CD4-positive, alpha-beta T cell treated with Interleukin-15 for 4 hours (primary cell): ENCODE results near the gene CCDC6.
"Not testable (repeated sequence)": the region's sequence is repeated elsewhere in the genome, so short reads cannot be mapped to it uniquely, and the experiment has no call there.

Experiments used
- DNase-seq: peaks from one replicate; pipeline ENCODE4 v3.0.0-alpha.2; 2020; ENCODE audit warnings: low spot score

The CCDC6 gene

DNA sequence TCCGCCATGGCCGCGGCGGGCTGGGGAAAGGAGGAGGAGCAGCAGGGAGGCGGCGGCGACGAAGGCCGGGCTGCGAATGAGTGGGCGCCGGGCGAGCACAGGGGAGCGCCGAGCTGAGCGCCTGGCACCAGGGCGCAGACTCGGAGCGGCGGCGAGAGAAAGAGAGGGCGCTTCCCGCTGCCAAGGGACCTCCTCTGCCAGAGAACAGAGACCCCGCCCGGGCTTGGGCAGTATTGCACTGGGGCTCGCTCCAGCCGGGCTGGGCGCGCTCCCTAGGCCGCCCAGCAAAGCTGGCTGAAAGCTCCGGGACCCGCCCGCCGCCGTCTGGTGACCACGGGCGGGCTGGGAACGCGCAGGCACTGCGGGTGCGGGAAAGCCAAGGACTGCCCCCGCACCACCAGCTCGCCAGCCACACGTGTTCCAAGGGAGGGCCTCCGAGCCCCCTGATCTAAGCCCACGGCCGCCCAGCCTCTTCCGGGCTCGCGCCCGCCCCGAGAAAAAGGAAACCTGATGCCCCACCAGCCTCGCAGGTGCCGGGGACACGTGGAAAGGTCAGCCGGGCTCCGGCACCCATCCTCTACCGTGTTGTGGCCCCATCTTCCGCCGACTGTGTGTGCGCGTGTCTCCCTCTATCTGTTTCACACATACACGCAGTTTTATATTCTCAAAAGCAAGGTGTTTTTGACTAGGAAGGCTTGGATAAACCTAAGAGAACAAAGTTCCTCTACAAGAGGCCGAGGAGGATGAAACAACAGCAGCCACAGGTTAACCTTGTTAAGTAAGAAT, at the start of gene CCDC6:
Gene CCDC6 (minus strand): TSS at position 140 of the 786 bp plus-strand sequence. CDS start 132 bp downstream, at position 8.
- peak; percentile 92 for DNase-seq

- DNase-seq: no peak
Measured at GRCh38 chr10:59954296-59954695, 47.9 kb upstream of the CCDC6 start.

GRCh38 chr10:59953711-59954110, 47.4 kb upstream of the CCDC6 start:
- DNase-seq: not testable (repeated sequence)

DNA sequence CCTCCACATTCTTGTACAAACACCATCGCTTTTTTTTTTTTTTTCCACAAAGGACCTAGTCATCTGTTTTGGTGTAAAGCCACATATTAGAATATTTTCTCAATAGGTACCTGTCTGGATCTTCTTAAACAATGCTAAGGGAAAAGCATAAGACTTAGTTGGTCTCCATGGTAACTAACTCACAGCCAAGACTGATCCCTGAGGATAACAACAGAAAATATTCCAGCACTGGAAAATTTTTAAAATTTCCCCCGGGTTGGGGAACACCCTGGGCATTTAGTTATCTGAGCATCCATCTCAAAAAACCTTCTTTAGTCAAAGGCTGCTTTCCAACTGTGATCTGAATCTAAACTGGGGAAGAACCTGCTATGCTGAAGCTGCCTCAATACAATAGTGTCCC, 43.7 kb upstream of the CCDC6 start:
- DNase-seq: no peak

- DNase-seq: no peak
Measured at GRCh38 chr10:59949608-59950007, 43.3 kb upstream of the CCDC6 start.

DNA sequence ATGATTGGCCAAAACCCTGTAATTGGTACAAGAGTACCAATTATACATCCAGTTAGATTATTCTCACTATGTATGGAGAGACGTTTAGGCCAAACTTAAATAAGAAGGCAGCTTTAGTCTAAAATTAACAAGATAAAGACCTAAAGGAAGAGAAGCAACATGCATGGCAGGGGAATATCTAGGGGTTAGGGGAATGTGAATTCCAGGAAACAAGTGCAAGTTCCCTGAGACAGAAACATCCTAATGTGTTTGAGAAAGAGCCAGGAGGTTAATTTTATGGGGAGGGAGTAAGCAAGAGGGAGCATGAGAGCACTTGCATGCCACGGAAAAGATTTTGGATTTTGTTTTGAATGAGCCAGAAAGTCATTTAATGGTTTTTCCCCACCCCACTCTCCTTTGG, 39.6 kb upstream of the CCDC6 start:
- no peak for DNase-seq

DNA sequence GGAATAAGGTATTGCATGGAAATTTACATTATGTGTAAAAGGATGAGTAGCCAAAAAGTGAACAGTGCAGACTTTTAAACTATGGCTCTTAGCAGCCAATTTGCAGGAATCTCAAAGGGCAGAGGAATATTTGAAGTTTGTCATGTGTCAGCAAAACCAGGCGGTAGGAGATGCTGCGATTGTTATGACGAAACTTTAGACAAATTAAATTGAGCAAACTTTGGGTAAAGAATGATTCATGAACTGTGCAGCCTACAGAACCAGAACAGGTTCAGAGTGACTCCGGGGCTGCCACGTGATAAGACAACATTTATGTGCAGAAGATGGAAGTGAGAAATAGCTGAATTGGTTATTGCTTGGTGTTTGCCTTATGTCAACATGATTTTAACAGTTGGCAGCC, 39.2 kb upstream of the CCDC6 start:
- no peak for DNase-seq

- DNase-seq: no peak
Measured at GRCh38 chr10:59944339-59944935, 38.1 kb upstream of the CCDC6 start.

DNA sequence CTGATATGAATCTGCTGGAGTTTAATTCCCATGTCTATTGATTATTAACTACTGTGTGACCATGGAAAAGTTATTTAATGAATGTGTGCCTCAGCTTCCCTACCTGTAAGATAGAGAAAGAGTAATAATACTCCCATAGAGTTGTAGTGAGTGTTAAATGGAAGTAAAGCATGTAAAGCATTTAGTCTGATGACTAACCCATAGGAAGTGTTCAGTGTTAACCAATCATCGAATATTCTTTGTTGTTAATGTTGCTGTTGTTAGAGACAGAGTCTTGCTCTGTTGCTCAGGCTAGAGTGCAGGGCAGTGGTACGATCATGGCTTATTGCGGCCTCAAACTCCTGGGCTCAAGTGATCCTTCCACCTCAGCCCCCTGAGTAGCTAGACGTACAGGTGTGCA, 36.2 kb upstream of the CCDC6 start:
- no peak for DNase-seq

- DNase-seq: no peak
Measured at GRCh38 chr10:59937720-59938119, 31.4 kb upstream of the CCDC6 start.

GRCh38 chr10:59934701-59935100, 28.3 kb upstream of the CCDC6 start:
- no peak for DNase-seq

GRCh38 chr10:59930788-59931521, 24.6 kb upstream of the CCDC6 start:
- not testable (repeated sequence) for DNase-seq

- no peak for DNase-seq
Measured at GRCh38 chr10:59926086-59926485, 19.7 kb upstream of the CCDC6 start.

DNA sequence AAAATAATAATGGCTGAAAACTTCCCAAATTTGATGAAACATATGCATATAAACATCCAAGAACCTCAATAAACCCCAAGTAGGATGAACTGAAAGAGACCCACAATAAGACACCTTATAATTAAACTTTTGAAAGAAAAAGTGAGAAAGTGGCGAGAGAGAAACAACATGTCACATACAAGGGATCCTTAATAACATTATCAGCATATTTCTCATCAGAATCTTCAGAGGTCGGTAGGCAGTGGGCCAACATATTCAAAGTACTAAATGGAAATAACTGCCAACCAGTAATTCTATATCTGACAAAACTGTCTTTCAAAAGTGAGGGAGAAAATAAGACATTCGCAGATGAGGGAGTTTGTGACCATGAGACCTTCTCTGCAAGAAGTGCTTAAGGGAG, 16.6 kb upstream of the CCDC6 start:
- no peak for DNase-seq

- DNase-seq: no peak
Measured at GRCh38 chr10:59917922-59918321, 11.6 kb upstream of the CCDC6 start.

DNA sequence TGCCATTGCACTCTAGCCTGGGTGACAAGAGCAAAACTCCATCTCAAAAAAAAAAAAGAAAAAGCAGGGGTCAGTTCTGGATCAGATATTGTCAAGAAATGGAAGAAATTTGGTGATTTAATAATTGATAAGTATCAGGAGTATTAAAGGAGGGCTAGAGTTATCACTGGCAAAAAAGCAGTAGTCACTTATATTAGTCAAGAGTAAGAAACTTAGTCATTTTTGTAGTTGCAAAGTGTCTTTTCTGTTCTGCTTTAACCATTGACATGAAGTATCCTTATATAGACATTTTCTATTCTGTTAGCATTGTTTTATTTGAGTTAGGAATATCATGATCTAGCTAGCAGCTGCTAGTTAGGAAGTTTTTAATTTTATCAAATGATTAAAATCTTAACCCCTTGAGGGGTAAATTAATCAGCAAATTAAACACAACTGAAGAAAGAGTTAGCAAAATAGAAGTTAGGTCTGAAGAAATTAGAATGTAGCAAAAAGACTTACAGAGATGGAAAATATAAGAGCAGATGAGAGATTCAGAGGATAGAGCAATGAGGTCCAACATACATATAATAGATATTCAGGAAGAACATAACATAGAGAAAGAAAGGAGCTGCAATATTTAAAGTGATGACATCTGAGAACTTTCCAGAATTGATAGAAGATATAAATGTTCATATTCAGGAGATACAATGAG, 7.3 kb upstream of the CCDC6 start:
- no peak for DNase-seq

DNA sequence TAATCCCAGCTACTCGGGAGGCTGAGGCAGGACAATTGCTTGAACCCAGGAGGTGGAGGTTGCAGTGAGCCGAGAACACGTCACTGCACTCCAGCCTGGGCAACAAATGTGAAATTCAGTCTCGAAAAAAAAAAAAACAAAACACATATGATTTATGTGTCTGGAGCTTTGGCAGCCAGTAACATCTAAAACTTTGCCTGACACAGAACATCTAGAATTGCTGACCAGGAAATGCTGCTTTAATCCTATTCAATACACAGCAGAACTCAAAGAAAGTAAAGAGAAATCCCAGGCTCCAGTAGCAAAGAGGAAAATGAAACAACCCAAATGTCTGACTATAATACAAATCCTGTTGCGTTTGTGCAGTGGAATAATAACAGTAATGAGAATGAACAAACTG, 4.5 kb upstream of the CCDC6 start:
- DNase-seq: no peak

DNA sequence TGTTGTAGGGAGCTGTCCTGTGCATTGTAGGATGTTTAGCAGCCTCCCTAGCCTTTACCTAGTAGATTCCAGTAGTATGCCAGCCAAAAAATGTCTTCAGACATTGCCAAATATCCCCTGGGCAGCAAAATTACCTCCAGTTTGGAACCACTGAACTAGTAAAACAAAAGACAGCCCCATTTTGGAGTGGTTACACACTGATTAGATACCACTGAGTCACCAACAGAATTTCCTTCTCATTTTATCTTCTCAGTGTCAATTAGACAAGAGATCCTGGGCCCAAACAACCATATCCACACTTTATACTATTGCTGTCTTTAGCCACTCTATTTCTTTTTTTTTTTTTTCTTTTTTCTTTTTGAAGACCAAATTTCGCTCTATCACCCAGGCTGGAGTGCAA, 3.5 kb upstream of the CCDC6 start:
- no peak for DNase-seq

DNA sequence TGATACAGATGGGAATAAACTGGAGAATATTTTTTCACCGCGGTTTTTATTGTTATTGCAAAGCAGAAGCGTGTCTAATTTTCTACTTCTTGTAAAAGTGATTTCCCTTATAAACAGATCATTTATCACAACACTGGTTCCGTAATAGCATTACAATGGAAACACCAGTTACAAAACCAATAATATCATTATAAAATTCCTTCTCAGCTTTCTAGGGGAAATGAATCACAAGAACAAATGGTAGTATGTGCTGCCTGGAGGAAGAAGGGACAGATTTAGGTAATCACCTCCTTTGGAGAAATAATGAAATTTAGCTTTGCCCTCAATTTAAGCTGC, 2.4 kb upstream of the CCDC6 start:
- no peak for DNase-seq

DNA sequence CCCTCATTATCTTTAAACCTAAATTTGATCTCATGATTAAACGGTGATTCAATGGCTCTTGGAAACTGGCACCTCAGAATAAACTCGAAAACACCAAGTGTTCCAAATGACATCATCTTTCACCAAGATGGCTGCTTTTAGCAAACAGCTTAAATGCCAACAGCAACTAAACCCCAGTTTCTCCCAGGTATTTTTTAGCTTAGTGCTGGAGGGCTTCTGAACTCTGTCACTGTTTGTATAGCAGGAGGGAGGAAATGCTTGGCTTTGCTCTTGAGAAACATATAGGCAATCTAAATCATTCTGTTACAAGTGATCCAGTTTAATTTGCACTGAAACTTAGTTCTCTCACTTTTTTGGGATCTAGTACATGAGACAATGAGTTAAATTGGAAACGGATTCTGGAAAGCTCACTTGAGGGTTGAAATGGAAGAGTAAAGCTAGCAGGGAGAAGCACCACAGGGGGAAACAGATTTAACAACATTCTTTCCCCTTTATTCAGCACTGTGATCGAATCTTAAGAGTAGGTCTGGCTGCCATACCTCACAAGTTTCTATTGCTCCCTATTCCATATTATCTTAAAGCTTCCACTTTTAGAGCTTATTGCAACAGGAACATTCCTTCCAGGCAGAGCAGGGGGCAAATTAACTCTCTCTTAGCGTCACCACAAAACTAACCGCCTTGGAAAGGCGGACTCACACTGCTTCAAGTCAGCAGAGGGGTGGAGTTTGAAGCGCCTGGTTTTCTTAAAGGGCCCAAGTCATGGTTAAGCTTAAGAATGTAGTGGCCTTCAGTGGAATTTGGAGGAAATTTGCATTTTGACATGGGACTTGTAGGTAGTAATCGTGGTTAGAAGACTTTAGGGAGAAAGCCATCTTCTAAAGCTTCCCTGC, 1.8 kb upstream of the CCDC6 start:
- DNase-seq: peak; percentile 61

DNA sequence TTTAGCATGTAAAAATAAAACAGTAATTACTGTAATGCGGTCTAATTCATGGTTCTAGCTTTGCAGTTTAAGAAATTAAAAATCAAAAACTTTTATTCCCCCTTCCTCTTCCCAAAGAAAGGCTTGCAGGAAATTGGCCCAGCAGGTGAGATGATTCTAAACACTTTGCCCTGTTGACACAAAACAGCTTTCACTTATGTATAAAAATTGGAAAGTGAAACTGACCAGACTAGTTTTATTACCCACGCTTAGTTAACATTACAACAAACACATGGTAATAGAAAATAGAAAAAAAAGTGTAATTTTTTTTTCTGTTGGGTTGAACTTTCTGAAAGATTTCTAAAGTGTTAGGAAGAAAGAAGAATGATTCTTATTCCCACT, 1.2 kb upstream of the CCDC6 start:
- DNase-seq: no peak
